Subcutaneous adipose tissue (tissue), 4 donors: ENCODE measurements around the gene KRTAP9-4. TPM values are rescaled to one million over a fixed set of nuclear protein-coding genes. Genes with fewer than 3 reads are reported as not detected.
"Not testable (repeated sequence)": the region's sequence is repeated elsewhere in the genome, so short reads cannot be mapped to it uniquely, and the experiment has no call there.

Experiments
- CTCF ChIP-seq: fragments of 450-650 bp; IDR thresholded peaks from one replicate; pipeline ENCODE4 v1.5.1; 2016; ENCODE audit warnings: low read depth, mild to moderate bottlenecking, control low read depth, antibody characterized with exemption, moderate library complexity
- total RNA-seq, 4 donors: library from RNA; depleted of rRNA; stranded (reverse); fragments of >200 nt; gene quantifications; one replicate each; pipeline ENCODE4 v1.1.0, GENCODE V29; 2016

Gene KRTAP9-4
- total RNA-seq, 4 donors from 2014 or later: not detected

GRCh38 chr17:41275648-41276190 is 26.2 kb downstream of the KRTAP9-4 start, which contains the start of gene KRTAP9-7:
Gene KRTAP9-7, plus strand, starts transcription at chr17:41275698. Its CDS starts 0 bp downstream, at chr17:41275698.
- not testable (repeated sequence) for TF ChIP-seq CTCF

- TF ChIP-seq CTCF: no peak
Observed at GRCh38 chr17:41278176-41278955, 28.9 kb downstream of the KRTAP9-4 start.

- TF ChIP-seq CTCF: no peak
Observed at GRCh38 chr17:41284043-41284442, 34.6 kb downstream of the KRTAP9-4 start.

GRCh38 chr17:41284546-41284945 is 35.1 kb downstream of the KRTAP9-4 start:
- TF ChIP-seq CTCF: no peak

GRCh38 chr17:41287050-41287449 is 37.6 kb downstream of the KRTAP9-4 start:
- no peak for TF ChIP-seq CTCF

- TF ChIP-seq CTCF: no peak
Observed at GRCh38 chr17:41294016-41294415, 44.5 kb downstream of the KRTAP9-4 start.

GRCh38 chr17:41296846-41297245 is 47.4 kb downstream of the KRTAP9-4 start:
- TF ChIP-seq CTCF: no peak
